HG03196 (cell line): ENCODE results near the gene SAMD1.
A peak's percentile ranks its signal among the peaks of the same experiment; 100 is the strongest.

Source experiments
- ATAC-seq: cut with Tn5 transposase; IDR thresholded peaks from one replicate; pipeline ENCODE4 v1.9.1; 2021; ENCODE audit not compliant: unreplicated experiment

The SAMD1 gene

GRCh38 chr19:14089662-14090508 is 666 bp downstream of the SAMD1 start:
- no peak for ATAC-seq

- ATAC-seq: no peak
Observed at GRCh38 chr19:14089412-14089661, 1.2 kb downstream of the SAMD1 start.

DNA sequence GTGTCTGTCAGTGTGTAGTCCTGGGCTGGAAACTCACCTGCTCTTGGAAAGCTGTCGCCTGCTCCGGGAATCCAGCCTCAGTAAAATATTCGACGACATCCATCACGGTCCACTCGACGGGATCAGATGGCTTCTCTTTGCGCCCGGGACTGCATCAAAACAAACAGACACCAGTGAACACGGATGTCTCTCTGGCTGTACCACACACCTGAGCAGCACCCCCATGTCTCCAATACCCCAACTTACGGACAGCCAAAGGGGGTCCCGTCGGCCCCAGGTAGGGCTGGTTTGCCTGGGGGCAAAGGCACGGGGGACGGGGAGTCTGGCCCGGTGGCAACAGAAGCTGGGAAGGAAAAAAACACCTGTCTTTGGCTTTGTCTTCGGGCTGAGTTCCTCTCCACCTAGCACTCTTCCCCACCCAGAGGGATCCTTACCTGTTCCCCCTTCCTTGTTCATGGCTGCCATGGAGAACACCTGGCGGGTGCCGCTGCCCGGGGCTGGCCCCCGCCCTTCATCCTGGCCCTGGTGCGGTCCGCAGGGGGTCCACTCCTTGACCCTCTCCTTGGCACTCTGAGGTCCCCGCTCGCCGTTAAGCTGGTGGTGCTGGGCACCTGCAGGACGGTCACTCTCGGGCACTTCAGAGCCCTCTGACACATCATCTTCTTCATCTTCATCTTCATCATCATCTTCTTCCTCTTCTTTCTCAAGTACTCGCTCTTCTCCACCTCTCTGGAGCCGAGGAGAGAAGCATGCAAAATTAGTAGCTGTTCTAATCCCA is 1.7 kb downstream of the SAMD1 start:
- ATAC-seq: no peak

DNA sequence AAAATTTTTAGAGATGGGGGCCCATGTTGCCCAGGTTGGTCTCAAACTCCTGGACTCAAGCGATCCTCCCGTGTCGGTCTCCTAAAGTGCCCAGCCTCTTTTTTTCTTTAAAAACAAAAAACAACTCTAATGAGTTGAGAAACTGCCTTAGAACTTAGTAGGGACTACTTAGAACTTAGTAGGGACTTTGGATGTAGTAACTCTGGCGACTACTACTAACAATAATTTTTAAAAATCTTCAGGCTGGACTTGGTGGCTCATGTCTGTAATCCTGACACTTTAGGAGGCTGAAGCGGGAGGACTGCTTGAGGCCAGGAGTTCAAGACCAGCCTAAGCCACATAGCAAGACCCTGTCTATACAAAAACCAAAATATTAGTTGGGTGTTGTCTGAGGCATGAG is 4.5 kb downstream of the SAMD1 start:
- no peak for ATAC-seq

DNA sequence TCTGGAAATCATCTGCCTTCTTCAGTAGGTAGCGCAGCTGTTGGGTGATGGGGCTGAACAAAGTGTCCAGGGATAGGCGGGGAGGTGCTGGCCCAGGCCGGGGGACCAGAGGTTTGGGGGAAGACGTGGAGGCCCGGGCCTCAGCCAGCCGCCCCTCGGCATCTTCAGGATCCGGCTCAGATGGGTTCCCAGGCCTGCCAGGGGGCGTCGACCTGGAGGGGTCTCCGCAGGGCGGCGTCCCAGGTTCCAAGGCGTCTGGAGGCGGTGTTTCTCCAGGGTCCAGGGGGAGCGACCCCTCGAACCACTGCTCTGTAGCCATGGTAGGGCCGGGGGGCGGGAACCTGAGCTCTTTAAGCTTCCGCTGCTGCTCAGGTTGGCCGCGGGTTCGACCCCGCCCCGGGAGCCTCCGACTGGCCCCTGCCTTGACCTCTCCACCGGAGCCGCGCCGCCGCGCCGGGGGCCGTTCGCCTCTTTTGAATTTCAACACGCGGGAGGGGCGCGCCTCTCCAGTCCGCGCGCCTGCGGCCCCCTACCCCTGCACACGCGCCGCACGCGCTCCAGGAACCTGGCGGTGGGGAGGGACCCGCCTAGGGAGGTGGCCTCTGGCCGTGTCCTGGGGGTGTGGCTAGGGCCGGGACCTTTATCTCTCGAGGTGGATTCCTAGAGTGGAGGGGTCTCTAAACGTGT is 5.1 kb downstream of the SAMD1 start, which contains the start of gene C19orf67:
C19orf67 (minus strand) TSS at position 475 of the 687 bp plus-strand sequence; CDS start at position 319, 156 bp downstream.
- no peak for ATAC-seq

DNA sequence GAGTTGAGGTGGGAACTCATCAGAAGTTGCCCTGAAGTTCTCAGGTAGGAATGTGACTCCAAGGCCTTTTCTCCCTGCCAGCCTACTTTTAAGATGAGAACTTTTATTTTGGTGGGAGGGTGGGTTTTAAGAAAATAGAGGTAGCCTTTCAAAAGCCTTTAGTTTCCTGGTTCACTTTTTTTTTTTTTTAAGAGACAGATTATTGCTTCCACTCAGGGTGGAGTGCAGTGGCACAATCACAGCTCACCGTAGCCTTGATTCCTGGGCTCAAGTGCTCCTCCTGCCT is 7.9 kb downstream of the SAMD1 start:
- no peak for ATAC-seq

- ATAC-seq: peak; percentile 21
Observed at GRCh38 chr19:14081797-14082674, 8.5 kb downstream of the SAMD1 start.

GRCh38 chr19:14080887-14081796 is 9.4 kb downstream of the SAMD1 start:
- peak; percentile 83 for ATAC-seq

DNA sequence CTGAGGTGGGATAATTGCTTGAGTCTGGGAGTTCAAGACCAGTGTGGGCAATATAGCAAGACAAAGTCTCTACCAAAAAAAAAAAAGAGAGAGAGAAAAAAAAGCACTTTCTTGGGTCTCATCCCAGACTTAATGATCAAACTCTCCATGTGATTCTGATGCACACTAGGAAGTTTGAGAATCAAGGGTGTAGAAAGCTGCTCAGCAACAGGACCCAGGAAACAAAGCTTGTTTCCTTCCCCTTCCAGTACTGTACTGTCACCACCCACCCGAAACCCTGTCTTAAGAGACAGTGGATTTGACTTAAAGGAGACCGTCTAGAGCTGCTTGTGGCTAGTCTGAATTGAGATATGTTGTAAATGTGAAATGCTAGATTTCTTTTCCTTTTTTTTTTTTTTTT is 12.1 kb downstream of the SAMD1 start:
- no peak for ATAC-seq

DNA sequence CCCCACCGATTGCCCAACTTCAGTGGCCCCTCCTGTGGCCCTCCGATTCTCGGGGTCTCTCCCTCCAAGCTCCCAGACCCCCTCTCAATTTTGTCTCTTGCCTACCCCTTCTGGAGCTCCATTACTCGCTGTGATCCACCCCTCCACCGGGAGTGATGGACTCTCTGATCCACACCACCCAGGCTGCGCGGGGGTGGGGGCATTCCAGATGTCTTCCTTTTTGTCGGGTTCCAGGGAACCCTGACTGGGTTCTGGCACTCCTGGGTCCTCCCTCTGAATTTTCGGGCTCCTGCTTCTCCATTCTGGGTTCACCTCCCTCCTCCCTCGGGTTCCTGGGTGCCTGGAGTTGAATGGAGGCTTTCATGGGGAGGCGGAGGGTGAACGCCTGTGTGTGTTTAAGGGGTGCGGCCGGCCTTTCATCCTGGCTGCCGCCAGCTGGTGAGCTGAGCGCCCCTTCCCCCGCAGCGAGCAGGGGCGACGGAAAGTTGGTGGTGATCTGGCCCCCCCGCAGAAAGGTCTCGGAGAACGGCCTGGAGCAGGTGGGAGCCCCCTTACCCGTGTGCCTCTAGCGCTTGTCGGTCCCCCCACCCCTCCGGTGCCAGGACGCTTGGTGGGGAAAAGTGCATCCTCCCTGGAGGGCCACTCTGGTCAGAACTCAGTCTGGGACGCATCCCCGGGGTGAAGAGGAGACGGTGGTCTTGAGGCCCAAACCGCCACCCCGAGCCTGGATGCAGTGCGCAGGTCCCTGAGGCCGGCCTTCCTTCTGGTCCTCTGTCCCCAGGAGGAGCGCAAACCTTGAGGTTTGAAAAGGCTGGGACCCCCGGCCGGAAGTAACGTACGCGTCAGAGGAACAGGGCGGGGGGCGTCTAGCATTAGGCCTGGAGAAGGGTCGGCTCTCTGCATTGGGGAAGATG is 16.4 kb downstream of the SAMD1 start:
- no peak for ATAC-seq

- ATAC-seq: peak; percentile 52
Observed at GRCh38 chr19:14073261-14073924, 17.2 kb downstream of the SAMD1 start.

DNA sequence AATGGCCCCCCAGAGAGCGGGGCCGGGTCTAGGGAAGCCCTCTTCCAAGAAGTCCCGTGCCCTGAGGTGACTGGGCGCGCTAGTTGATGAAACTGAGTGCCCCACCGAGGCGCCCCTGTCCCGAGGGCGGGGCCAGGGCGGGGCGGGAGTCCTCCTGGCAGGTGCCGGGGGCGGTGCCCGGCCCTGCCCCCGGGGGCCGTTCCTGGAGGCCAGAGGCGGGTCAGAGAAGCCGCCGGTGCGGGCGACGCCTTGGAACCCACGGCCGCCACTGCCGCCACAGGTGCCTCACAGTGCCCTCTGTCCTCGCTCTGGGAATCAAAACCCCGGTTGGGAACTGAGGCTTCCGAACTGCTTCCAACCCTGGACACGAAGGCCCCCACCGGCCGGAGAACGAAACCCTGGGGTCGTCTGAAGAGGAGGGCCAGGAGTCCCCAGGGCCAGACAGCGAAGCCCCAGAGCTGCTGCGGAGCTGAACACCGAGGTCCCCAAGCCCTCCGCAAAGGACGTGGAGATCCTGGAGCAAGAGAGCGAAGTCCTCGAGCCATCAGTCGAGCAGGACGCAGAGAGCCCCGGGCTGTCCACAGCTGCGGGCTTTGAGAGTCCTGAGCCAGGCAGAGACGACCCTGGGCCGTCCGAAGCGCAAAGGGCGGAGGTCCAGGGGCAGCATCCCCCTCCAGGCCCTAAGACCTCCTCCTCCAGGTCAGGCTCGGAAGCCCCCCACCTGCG is 17.9 kb downstream of the SAMD1 start, which contains the start of gene MISP3:
MISP3 (plus strand) TSS at position 252 of the 726 bp plus-strand sequence. CDS start 524 bp downstream, outside the sequence.
- ATAC-seq: peak; percentile 34

- ATAC-seq: no peak
Observed at GRCh38 chr19:14070268-14071050, 20.1 kb downstream of the SAMD1 start.

DNA sequence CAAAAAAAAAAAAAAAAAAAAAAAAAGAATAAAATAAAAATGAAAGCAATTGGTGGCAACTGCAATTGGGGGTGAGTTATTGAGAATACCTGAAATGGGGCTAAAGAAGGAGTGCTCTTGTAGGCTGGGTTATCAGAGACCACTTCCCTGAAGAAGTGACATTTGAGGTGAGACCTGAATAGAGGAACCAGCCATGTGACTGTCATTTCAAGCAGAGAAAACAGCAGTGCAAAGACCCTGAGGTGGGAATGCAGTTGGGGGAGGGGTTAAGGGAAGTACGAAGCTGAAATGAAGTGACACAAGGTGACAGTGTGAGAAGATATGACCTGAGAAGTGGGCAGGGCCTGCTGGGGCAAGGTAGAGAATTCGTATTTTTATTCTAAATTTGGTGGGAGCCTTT is 24.4 kb downstream of the SAMD1 start:
- ATAC-seq: no peak

- ATAC-seq: no peak
Observed at GRCh38 chr19:14063105-14063504, 27.4 kb downstream of the SAMD1 start.

- no peak for ATAC-seq
Observed at GRCh38 chr19:14062558-14062855, 28.0 kb downstream of the SAMD1 start.
